ENCODE data around the gene BANF2. TPM values are rescaled to one million over a fixed set of nuclear protein-coding genes. Genes with fewer than 3 reads are reported as not detected.
A peak's percentile ranks its signal among the peaks of the same experiment; 100 is the strongest.

Gene BANF2
- total RNA-seq, 1 donor from 2014 or later, result not detected

DNA sequence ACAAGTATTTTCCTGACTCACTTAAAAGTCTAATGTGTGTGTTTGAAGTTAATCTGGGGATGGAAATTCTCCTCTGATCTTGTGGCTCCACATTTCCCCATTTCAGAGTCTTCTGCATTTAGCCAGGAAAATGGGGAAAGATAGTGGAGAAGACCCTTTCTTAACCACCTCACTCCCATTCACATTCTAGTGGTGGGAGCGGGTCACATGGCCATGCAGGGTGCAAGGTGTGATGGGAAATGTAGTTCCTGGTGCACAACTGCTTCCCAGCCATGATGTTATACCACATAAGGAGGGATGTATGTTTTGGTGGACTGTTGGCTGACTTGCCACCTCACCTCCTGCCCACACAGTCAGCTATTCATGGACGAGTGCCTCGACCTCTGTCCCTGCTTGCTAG is 61.8 kb downstream of the BANF2 start:
- H3K4me3 Mint-ChIP-seq (ENCODE audit: low read depth), result no peak overlapping the region
- H3K36me3 Mint-ChIP-seq (ENCODE audit: insufficient read depth), result no peaks in the 10 kb centered on the region
- no peak overlapping the region for H3K27ac Mint-ChIP-seq
- peaks cover 8% of the 10 kb centered on the region for H3K4me1 Mint-ChIP-seq (ENCODE audit: low read depth)
- no peak for TF ChIP-seq CTCF (IDR thresholded peaks at IDR 0.05; ENCODE audit: unreplicated experiment)
- peaks cover 7% of the 10 kb centered on the region for H3K9me3 Mint-ChIP-seq (ENCODE audit: low read depth)
- peaks cover 8% of the 10 kb centered on the region for H3K27me3 Mint-ChIP-seq
- no peak for DNase-seq (ENCODE audit: low spot score, unreplicated experiment)

GRCh38 chr20:17762243-17762872 is 62.6 kb downstream of the BANF2 start:
- peaks cover 7% of the 10 kb centered on the region for H3K27me3 Mint-ChIP-seq
- no peaks in the 10 kb centered on the region for H3K36me3 Mint-ChIP-seq (ENCODE audit: insufficient read depth)
- no peak overlapping the region for H3K4me3 Mint-ChIP-seq (ENCODE audit: low read depth)
- H3K27ac Mint-ChIP-seq, result no peak overlapping the region
- peaks cover 8% of the 10 kb centered on the region for H3K4me1 Mint-ChIP-seq (ENCODE audit: low read depth)
- H3K9me3 Mint-ChIP-seq (ENCODE audit: low read depth), result peaks cover 7% of the 10 kb centered on the region
- TF ChIP-seq CTCF (IDR thresholded peaks at IDR 0.05; ENCODE audit: unreplicated experiment), result no peak
- DNase-seq (ENCODE audit: low spot score, unreplicated experiment), result no peak

DNA sequence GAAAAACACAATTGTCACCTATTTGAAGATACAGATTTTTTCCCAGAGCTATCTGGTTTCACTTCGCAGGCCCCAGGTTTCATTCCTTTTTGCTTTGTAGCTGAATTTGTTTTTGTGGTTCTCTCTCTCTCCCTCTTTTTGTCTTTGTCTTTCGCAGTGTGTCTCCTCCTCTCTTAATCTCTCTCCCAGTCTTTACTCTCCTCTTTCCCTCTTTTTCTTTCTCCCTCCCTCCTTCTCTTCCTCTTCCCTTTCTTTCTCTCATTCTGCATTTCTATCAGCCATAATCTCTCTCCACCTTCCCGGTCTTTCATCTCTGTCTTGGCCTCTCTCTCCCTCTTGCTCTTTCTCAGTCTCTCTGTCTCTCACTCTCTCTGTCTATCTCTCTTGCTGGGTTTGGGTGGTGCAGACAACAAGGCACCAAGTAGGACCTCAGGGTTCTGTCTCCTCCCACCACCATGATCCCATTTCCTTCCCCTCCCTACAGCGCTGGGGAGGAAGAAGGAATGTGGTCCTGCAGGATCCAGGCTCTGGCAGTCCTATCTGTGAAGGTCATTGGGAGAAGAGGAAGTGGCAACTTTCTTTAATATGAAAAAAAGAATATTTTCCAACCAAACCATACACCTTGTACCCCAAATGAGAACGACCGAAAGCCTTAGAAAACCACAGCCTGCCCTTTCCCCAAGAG is 63.2 kb downstream of the BANF2 start:
- peaks cover 7% of the 10 kb centered on the region for H3K27me3 Mint-ChIP-seq
- no peak for TF ChIP-seq CTCF (IDR thresholded peaks at IDR 0.05; ENCODE audit: unreplicated experiment)
- H3K27ac Mint-ChIP-seq, result peak overlapping the region; percentile 8
- H3K4me1 Mint-ChIP-seq (ENCODE audit: low read depth), result peaks cover 8% of the 10 kb centered on the region
- DNase-seq (ENCODE audit: low spot score, unreplicated experiment), result no peak
- peaks cover 5% of the 10 kb centered on the region for H3K9me3 Mint-ChIP-seq (ENCODE audit: low read depth)
- H3K36me3 Mint-ChIP-seq (ENCODE audit: insufficient read depth), result no peaks in the 10 kb centered on the region
- H3K4me3 Mint-ChIP-seq (ENCODE audit: low read depth), result no peak overlapping the region

DNA sequence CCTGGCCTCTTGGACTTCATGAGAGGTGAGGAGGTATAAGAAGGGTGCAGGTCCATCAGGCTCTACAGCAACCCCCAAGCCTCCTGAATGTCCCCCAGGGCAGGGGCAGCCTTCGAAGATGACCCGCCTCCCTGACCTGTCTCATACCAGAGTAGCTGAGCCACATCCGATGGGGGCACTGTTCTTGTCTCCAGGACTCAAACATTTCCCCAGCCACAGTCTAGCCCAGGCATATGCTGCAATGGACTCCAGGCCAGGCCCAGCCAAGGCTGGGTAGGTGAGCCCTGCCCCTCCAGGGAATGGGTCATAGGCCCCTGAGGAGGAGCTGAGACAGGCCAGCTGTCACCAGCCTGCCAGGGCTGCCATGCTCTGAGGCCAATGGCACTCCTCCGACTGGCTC is 65.3 kb downstream of the BANF2 start:
- H3K4me1 Mint-ChIP-seq (ENCODE audit: low read depth), result peaks cover 8% of the 10 kb centered on the region
- DNase-seq (ENCODE audit: low spot score, unreplicated experiment), result no peak
- no peaks in the 10 kb centered on the region for H3K9me3 Mint-ChIP-seq (ENCODE audit: low read depth)
- no peak for TF ChIP-seq CTCF (IDR thresholded peaks at IDR 0.05; ENCODE audit: unreplicated experiment)
- no peaks in the 10 kb centered on the region for H3K36me3 Mint-ChIP-seq (ENCODE audit: insufficient read depth)
- H3K4me3 Mint-ChIP-seq (ENCODE audit: low read depth), result no peak overlapping the region
- H3K27me3 Mint-ChIP-seq, result peaks cover 7% of the 10 kb centered on the region
- H3K27ac Mint-ChIP-seq, result no peak overlapping the region

- no peak for TF ChIP-seq CTCF (IDR thresholded peaks at IDR 0.05; ENCODE audit: unreplicated experiment)
- Mint-ChIP-seq H3K9me3 (ENCODE audit: low read depth) (no peaks in the 10 kb centered on the region), H3K36me3 (ENCODE audit: insufficient read depth) (no peaks in the 10 kb centered on the region), H3K27ac (no peak overlapping the region), H3K4me3 (ENCODE audit: low read depth) (no peak overlapping the region), H3K27me3 (peaks cover 7% of the 10 kb centered on the region), H3K4me1 (ENCODE audit: low read depth) (peaks cover 8% of the 10 kb centered on the region)
- DNase-seq (ENCODE audit: low spot score, unreplicated experiment), result no peak
These were observed 65.8 kb downstream of the BANF2 start for GRCh38 chr20:17765584-17765983.

All from progenitor cell of endocrine pancreas (in vitro differentiated cells).